NCI-H2196 treated with DMSO at 0.1 percent for 48 hours (cell line): ENCODE results near the gene FKBP2.
A peak's percentile ranks its signal among the peaks of the same experiment; 100 is the strongest.

Experiments used
- DNase-seq: peaks from one replicate; lab custom pipeline; 2025; ENCODE audit not compliant: unreplicated experiment; lab: John Stamatoyannopoulos, UW

FKBP2 gene

GRCh38 chr11:64218628-64219353 is 22.1 kb upstream of the FKBP2 start:
- no peak for DNase-seq

GRCh38 chr11:64219354-64219684 is 21.6 kb upstream of the FKBP2 start:
- DNase-seq = no peak

GRCh38 chr11:64219755-64220154 is 21.1 kb upstream of the FKBP2 start:
- DNase-seq = no peak

- no peak for DNase-seq
Observed at GRCh38 chr11:64220271-64220670, 20.6 kb upstream of the FKBP2 start.

GRCh38 chr11:64220798-64221197 is 20.1 kb upstream of the FKBP2 start:
- DNase-seq = no peak

GRCh38 chr11:64222651-64223000 is 18.3 kb upstream of the FKBP2 start:
- no peak for DNase-seq

GRCh38 chr11:64223001-64223651 is 17.8 kb upstream of the FKBP2 start:
- DNase-seq = no peak

GRCh38 chr11:64224151-64224890 is 16.6 kb upstream of the FKBP2 start:
- no peak for DNase-seq

GRCh38 chr11:64224891-64225607 is 15.8 kb upstream of the FKBP2 start:
- DNase-seq = no peak

- peak; percentile 65 for DNase-seq
Observed at GRCh38 chr11:64225608-64226506, 15.0 kb upstream of the FKBP2 start, which contains the start of the genes NUDT22 and TRPT1. Gene NUDT22, plus strand, starts transcription at chr11:64226274. Its CDS starts 379 bp downstream, at chr11:64226653. Gene TRPT1, minus strand, starts transcription at chr11:64226186. Its CDS starts 326 bp downstream, at chr11:64225860.

GRCh38 chr11:64226507-64227051 is 14.3 kb upstream of the FKBP2 start:
- no peak for DNase-seq

- no peak for DNase-seq
Observed at GRCh38 chr11:64227405-64227956, 13.4 kb upstream of the FKBP2 start.

- no peak for DNase-seq
Observed at GRCh38 chr11:64229090-64229743, 11.7 kb upstream of the FKBP2 start.

GRCh38 chr11:64229744-64230170 is 11.1 kb upstream of the FKBP2 start:
- no peak for DNase-seq

- peak; percentile 80 for DNase-seq
Observed at GRCh38 chr11:64230171-64230984, 10.5 kb upstream of the FKBP2 start, which contains the start of gene DNAJC4. Gene DNAJC4, plus strand, starts transcription at chr11:64230548. Its CDS starts 307 bp downstream, at chr11:64230855.

GRCh38 chr11:64230985-64231365 is 9.9 kb upstream of the FKBP2 start:
- no peak for DNase-seq

- DNase-seq = no peak
Observed at GRCh38 chr11:64231546-64231945, 9.3 kb upstream of the FKBP2 start.
